BLaER1 treated with 17β-estradiol and CSF1 and Interleukin-3, amounts not matched to agents 10 nM and 100 nM (cell line): Measurements from ENCODE around the gene EPHA8.

Experiments used
- H3K27ac ChIP-seq, 11 experiments: shearing (Covaris generic); formaldehyde crosslinking; 2 replicates each; pipeline ENCODE4 v1.8.1; 2022
- H3K27me3 ChIP-seq, 11 experiments: shearing (Covaris generic); formaldehyde crosslinking; 2 replicates each; pipeline ENCODE4 v1.8.1; 2022
- H3K36me3 ChIP-seq, 11 experiments: shearing (Covaris generic); formaldehyde crosslinking; 2 replicates each; pipeline ENCODE4 v1.8.1; 2022
- H3K4me1 ChIP-seq, 10 experiments: shearing (Covaris generic); formaldehyde crosslinking; 2 replicates each; pipeline ENCODE4 v1.8.1; 2022
- H3K4me2 ChIP-seq, 11 experiments: shearing (Covaris generic); formaldehyde crosslinking; 2 replicates each; pipeline ENCODE4 v1.8.1; 2022
- H3K4me3 ChIP-seq, 10 experiments: shearing (Covaris generic); formaldehyde crosslinking; 2 replicates each; pipeline ENCODE4 v1.8.1; 2022
- H3K9ac ChIP-seq, 11 experiments: shearing (Covaris generic); formaldehyde crosslinking; 2 replicates each; pipeline ENCODE4 v1.8.1; 2022
- H3K9me3 ChIP-seq, 11 experiments: shearing (Covaris generic); formaldehyde crosslinking; replicated peaks in 1 of 11; 2 replicates each; pipeline ENCODE4 v1.8.1; 2022
- H4K20me1 ChIP-seq, 11 experiments: shearing (Covaris generic); formaldehyde crosslinking; 2 replicates each; pipeline ENCODE4 v1.8.1; 2022
- Cebpa-rat ChIP-seq, 11 experiments: shearing (Covaris generic); IDR thresholded peaks; 2 replicates each; pipeline ENCODE4 v1.8.1; 2022

EPHA8 gene

GRCh38 chr1:22651941-22652856 is 88.9 kb downstream of the EPHA8 start:
- Histone ChIP-seq H3K4me3 (peak overlapping the region in 3 of 10 experiments; percentile 58 to 75 (median 73); a peak in 4 of 20 replicates), H3K27ac (peak overlapping the region in 7 of 11 experiments; percentile 3 to 77 (median 38); a peak in 10 of 22 replicates), H3K36me3 (peaks cover 0 to 57% (median 0%) of the 10 kb centered on the region in 11 experiments; a peak in 6 of 22 replicates), H3K9me3 (no peaks in the 10 kb centered on the region), H3K9ac (peak overlapping the region in 3 of 11 experiments; percentile 37 to 84 (median 59); a peak in 6 of 22 replicates), H3K4me2 (peak overlapping the region; percentile 23 to 98 (median 51); a peak in 19 of 22 replicates), H3K27me3 (no peaks in the 10 kb centered on the region), H4K20me1 (peaks cover 0 to 45% (median 0%) of the 10 kb centered on the region in 11 experiments; a peak in 5 of 22 replicates), H3K4me1 (peaks cover 15 to 81% (median 21%) of the 10 kb centered on the region in 10 experiments)
- no peak for TF ChIP-seq Cebpa-rat (IDR thresholded peaks at IDR 0.05)

GRCh38 chr1:22652881-22653316 is 89.6 kb downstream of the EPHA8 start, which contains the start of gene C1QB:
Gene C1QB, plus strand, starts transcription at chr1:22653236. Its CDS starts 6,227 bp downstream, at chr1:22659463.
- H3K9me3 ChIP-seq = no peaks in the 10 kb centered on the region
- H3K27ac ChIP-seq = peak within 1 kb of the TSS in 7 of 11 experiments; percentile 3 to 81 (median 38); a peak in 10 of 22 replicates
- H3K36me3 ChIP-seq = peaks cover 0 to 58% (median 0%) of the 10 kb centered on the region in 11 experiments; a peak in 4 of 22 replicates
- H3K9ac ChIP-seq = peak within 1 kb of the TSS in 3 of 11 experiments; percentile 37 to 84 (median 81); a peak in 7 of 22 replicates
- H3K27me3 ChIP-seq = no peaks in the 10 kb centered on the region
- H4K20me1 ChIP-seq = peaks cover 0 to 47% (median 0%) of the 10 kb centered on the region in 11 experiments; a peak in 6 of 22 replicates
- no peak for TF ChIP-seq Cebpa-rat (IDR thresholded peaks at IDR 0.05)
- peak within 1 kb of the TSS in 3 of 10 experiments; percentile 58 to 75 (median 73); a peak in 6 of 20 replicates for H3K4me3 ChIP-seq
- peak within 1 kb of the TSS; percentile 23 to 98 (median 51); a peak in 19 of 22 replicates for H3K4me2 ChIP-seq
- H3K4me1 ChIP-seq = peaks cover 15 to 83% (median 21%) of the 10 kb centered on the region in 10 experiments
